Panc1 (cell line): ENCODE measurements around the gene RIPOR3. TPM values are rescaled to one million over a fixed set of nuclear protein-coding genes. Genes with fewer than 3 reads are reported as not detected.

Source experiments
- ATAC-seq: fragments of 200-7000 bp; cut with Tn5 transposase; 2 replicates; pipeline ENCODE4 v1.9.1; 2020; ENCODE audit warnings: mild to moderate bottlenecking, moderate library complexity
- BruUV-seq: library from RNA; stranded (reverse); fragments of 400-500 nt; replicated peaks from 2 replicates; lab custom pipeline; 2021; lab: Mats Ljungman, UMichigan
- CTCF ChIA-PET: fragments of 300-600 bp; sonication (Branson Sonifier 250); formaldehyde crosslinking; loops from one replicate; lab custom pipeline; 2022; ENCODE audit warnings: antibody characterized with exemption; lab: Charles Lee
- POLR2A ChIA-PET: fragments of 300-600 bp; sonication (Branson Sonifier 250); formaldehyde crosslinking; loops from one replicate; lab custom pipeline; 2022; ENCODE audit warnings: antibody characterized with exemption; lab: Charles Lee
- DNase-seq: peaks from one replicate; pipeline ENCODE4 v3.0.0-alpha.2; 2010; ENCODE audit warnings: low read depth, low spot score
- H3K27ac ChIP-seq: 2 replicates; pipeline ENCODE4 v1.5.1; 2011; ENCODE audit warnings: mild to moderate bottlenecking, low read length, inconsistent platforms
- H3K27me3 ChIP-seq: fragments of 200-500 bp; sonication (Bioruptor generic); 2 replicates; pipeline ENCODE4 v1.6.0; 2014; ENCODE audit warnings: low read length, inconsistent platforms; ENCODE audit not compliant: control insufficient read depth, insufficient read depth
- H3K36me3 ChIP-seq: fragments of 200-500 bp; sonication (Bioruptor generic); 2 replicates; pipeline ENCODE4 v1.5.1; 2014; ENCODE audit warnings: inconsistent platforms, mild to moderate bottlenecking, low read length, moderate library complexity; ENCODE audit not compliant: control insufficient read depth, insufficient read depth
- H3K4me1 ChIP-seq: 2 replicates; pipeline ENCODE4 v1.5.1; 2011; ENCODE audit warnings: inconsistent platforms, mild to moderate bottlenecking, low read length, moderate library complexity; ENCODE audit not compliant: control insufficient read depth, insufficient read depth
- H3K4me3 ChIP-seq, 2 experiments: 2 replicates each; pipeline ENCODE4 v1.5.1; 2011 to 2012; ENCODE audit warnings: low read depth in 2 of 2, low read length in 2 of 2, mild to moderate bottlenecking in 2 of 2, inconsistent platforms in 1 of 2, moderate library complexity in 1 of 2
- H3K9me3 ChIP-seq: fragments of 200-500 bp; sonication (Bioruptor generic); 2 replicates; pipeline ENCODE4 v1.5.1; 2014; ENCODE audit warnings: low read depth, mild to moderate bottlenecking, inconsistent platforms, low read length, moderate library complexity; ENCODE audit not compliant: control insufficient read depth, insufficient read depth
- POLR2AphosphoS5 ChIP-seq: IDR thresholded peaks from 2 replicates; pipeline ENCODE4 v1.6.1; 2012; ENCODE audit warnings: mild to moderate bottlenecking, low read depth, low read length, moderate library complexity
- SIN3A ChIP-seq: IDR thresholded peaks from 2 replicates; pipeline ENCODE4 v1.6.1; 2012; ENCODE audit warnings: low read depth, mild to moderate bottlenecking, low read length, moderate library complexity, borderline replicate concordance; ENCODE audit not compliant: insufficient read depth
- TCF7L2 ChIP-seq: IDR thresholded peaks from 2 replicates; pipeline ENCODE4 v1.6.1; 2011; ENCODE audit warnings: mild to moderate bottlenecking, low read depth, low read length, inconsistent platforms
- in situ Hi-C: cut with HindIII; loops from 2 replicates; pipeline ENCODE4 v1.10.0; 2016; ENCODE audit warnings: low sequenced_read_pairs, low pct_unique_long_range_greater_than_20kb
- intact Hi-C: fragments of 100-400 bp; cut with micrococcal nuclease; formaldehyde crosslinking; loops from one replicate; pipeline ENCODE4 v1.10.0; 2022; ENCODE audit not compliant: unreplicated experiment
- total RNA-seq: library from RNA; stranded (reverse); gene quantifications from one replicate; pipeline ENCODE4 v1.2.1, GENCODE V29; 2021; ENCODE audit not compliant: unreplicated experiment
- TF ChIP-seq, protein P1 (sequence below), 2 experiments: IDR thresholded peaks; 2 replicates each; pipeline ENCODE4 v1.6.1; 2011 to 2012; ENCODE audit warnings: low read depth in 2 of 2, control low read depth in 1 of 2, low read length in 1 of 2, mild to moderate bottlenecking in 1 of 2, moderate library complexity in 1 of 2; ENCODE audit not compliant: insufficient read depth in 1 of 2
- TF ChIP-seq, protein P2 (sequence below): fragments of 450-650 bp; IDR thresholded peaks from 2 replicates; pipeline ENCODE4 v1.5.1; 2017; ENCODE audit warnings: mild to moderate bottlenecking

Gene RIPOR3
- total RNA-seq, 1 experiment from 2014 or later = 92.5 TPM

DNA sequence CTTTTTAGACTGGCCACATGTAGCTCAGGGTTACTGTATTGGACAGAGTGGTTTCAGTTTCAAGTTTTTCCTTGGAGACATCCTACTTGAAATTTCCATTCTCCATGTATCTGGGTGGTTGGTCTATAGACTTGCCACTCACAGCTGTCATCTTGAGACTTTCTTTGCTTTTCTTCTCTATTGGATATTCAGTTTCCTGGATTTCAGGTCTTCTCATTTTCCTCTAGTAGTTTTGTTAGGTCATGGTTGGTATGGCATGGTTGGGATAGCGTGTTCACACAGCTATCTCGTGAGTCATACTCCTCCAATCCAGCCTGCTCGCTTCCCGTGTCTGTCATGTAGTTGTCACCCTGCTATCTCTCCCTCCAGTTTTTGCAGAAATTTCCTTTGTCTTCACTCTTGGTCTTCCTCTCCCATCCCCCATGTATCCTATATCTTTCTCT lies 132.8 kb downstream of the RIPOR3 start:
- no peaks in the 10 kb centered on the region for H3K36me3 ChIP-seq
- H3K27me3 ChIP-seq = no peaks in the 10 kb centered on the region
- H3K27ac ChIP-seq = no peak overlapping the region
- CTCF ChIA-PET = no interaction called here
- TF ChIP-seq POLR2AphosphoS5 (no peak), SIN3A (no peak), TCF7L2 (no peak)
- TF ChIP-seq, protein P1, sequence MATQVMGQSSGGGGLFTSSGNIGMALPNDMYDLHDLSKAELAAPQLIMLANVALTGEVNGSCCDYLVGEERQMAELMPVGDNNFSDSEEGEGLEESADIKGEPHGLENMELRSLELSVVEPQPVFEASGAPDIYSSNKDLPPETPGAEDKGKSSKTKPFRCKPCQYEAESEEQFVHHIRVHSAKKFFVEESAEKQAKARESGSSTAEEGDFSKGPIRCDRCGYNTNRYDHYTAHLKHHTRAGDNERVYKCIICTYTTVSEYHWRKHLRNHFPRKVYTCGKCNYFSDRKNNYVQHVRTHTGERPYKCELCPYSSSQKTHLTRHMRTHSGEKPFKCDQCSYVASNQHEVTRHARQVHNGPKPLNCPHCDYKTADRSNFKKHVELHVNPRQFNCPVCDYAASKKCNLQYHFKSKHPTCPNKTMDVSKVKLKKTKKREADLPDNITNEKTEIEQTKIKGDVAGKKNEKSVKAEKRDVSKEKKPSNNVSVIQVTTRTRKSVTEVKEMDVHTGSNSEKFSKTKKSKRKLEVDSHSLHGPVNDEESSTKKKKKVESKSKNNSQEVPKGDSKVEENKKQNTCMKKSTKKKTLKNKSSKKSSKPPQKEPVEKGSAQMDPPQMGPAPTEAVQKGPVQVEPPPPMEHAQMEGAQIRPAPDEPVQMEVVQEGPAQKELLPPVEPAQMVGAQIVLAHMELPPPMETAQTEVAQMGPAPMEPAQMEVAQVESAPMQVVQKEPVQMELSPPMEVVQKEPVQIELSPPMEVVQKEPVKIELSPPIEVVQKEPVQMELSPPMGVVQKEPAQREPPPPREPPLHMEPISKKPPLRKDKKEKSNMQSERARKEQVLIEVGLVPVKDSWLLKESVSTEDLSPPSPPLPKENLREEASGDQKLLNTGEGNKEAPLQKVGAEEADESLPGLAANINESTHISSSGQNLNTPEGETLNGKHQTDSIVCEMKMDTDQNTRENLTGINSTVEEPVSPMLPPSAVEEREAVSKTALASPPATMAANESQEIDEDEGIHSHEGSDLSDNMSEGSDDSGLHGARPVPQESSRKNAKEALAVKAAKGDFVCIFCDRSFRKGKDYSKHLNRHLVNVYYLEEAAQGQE (IDR thresholded peaks at IDR 0.05; ENCODE audit: insufficient read depth in 1 of 2, low read depth in 2 of 2, low read length in 1 of 2) = no peak
- TF ChIP-seq, protein P2, sequence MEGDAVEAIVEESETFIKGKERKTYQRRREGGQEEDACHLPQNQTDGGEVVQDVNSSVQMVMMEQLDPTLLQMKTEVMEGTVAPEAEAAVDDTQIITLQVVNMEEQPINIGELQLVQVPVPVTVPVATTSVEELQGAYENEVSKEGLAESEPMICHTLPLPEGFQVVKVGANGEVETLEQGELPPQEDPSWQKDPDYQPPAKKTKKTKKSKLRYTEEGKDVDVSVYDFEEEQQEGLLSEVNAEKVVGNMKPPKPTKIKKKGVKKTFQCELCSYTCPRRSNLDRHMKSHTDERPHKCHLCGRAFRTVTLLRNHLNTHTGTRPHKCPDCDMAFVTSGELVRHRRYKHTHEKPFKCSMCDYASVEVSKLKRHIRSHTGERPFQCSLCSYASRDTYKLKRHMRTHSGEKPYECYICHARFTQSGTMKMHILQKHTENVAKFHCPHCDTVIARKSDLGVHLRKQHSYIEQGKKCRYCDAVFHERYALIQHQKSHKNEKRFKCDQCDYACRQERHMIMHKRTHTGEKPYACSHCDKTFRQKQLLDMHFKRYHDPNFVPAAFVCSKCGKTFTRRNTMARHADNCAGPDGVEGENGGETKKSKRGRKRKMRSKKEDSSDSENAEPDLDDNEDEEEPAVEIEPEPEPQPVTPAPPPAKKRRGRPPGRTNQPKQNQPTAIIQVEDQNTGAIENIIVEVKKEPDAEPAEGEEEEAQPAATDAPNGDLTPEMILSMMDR = no peak
- peaks cover 19% of the 10 kb centered on the region for H3K4me1 ChIP-seq
- in situ Hi-C loops (no loop called here), intact Hi-C loops (no loop called here)
- no peak for ATAC-seq
- no peak for DNase-seq
- H3K9me3 ChIP-seq = no peaks in the 10 kb centered on the region
- no peak overlapping the region for H3K4me3 ChIP-seq
- POLR2A ChIA-PET = no interaction called here
- no TSS peak for BruUV-seq

DNA sequence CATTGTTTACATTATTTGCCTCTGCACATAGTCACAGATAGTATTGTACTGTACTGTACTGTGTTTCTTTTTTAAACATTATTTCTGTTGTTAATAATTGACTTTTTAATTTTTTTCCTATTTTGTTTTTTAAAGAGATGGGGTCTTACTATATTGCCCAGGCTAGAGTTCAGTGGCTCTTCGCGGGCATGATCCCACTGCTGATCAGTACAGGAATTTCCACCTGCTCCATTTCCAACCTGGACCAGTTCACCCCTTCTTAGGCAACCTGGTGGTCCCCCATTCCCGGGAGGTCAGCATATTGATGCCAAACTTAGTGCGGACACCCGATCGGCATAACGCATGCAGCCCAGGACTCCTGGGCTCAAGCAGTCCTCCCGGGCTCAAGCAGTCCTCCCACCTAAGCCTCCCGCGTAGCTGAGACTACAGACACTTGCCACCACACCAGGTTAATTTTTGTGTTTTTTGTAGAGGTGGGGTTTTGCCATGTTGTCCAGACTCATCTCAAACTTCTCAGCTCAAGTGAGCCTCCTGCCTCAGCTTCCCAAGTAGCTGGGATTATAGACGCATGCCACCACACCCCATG lies 133.7 kb downstream of the RIPOR3 start:
- CTCF ChIA-PET = no interaction called here
- no peaks in the 10 kb centered on the region for H3K27me3 ChIP-seq
- BruUV-seq = no TSS peak

More for the DNA sequence above, 133.7 kb downstream of the RIPOR3 start:
- no peaks in the 10 kb centered on the region for H3K9me3 ChIP-seq
- in situ Hi-C loops (no loop called here), intact Hi-C loops (no loop called here)
- H3K4me3 ChIP-seq = no peak overlapping the region
- TF ChIP-seq POLR2AphosphoS5 = no peak
- no peak for TF ChIP-seq SIN3A
- TF ChIP-seq TCF7L2 = no peak
- TF ChIP-seq, protein P2 = no peak
- TF ChIP-seq, protein P1 (IDR thresholded peaks at IDR 0.05; ENCODE audit: insufficient read depth in 1 of 2, low read depth in 2 of 2, low read length in 1 of 2) = no peak
- DNase-seq (no peak), ATAC-seq (no peak)
- H3K27ac ChIP-seq = no peak overlapping the region
- H3K4me1 ChIP-seq = peaks cover 19% of the 10 kb centered on the region
- H3K36me3 ChIP-seq = no peaks in the 10 kb centered on the region
- POLR2A ChIA-PET = no interaction called here
